Activated CD8-positive, alpha-beta T cell treated with anti-CD3 and anti-CD28 coated beads, Interleukin-2, amount 10 ng/mL, durations not matched to agents 7 days and 5 days (primary cell): ENCODE results near the gene HSP90AB1. TPM values are rescaled to one million over a fixed set of nuclear protein-coding genes. Genes with fewer than 3 reads are reported as not detected.

Experiments
- ATAC-seq: fragments of 150-1000 bp; cut with Tn5 transposase; one replicate; pipeline ENCODE4 v1.10.0; 2021; ENCODE audit warnings: moderate library complexity
- CTCF ChIA-PET: fragments of 350-600 bp; sonication (Branson Sonifier 250); formaldehyde crosslinking; loops from one replicate; lab custom pipeline; 2021; ENCODE audit warnings: antibody characterized with exemption; lab: Charles Lee
- POLR2A ChIA-PET: fragments of 350-600 bp; sonication (Branson Sonifier 250); formaldehyde crosslinking; loops from one replicate; lab custom pipeline; 2021; ENCODE audit warnings: antibody characterized with exemption; lab: Charles Lee
- DNase-seq: peaks from one replicate; pipeline ENCODE4 v3.0.0-alpha.2; 2020
- H3K27ac Mint-ChIP-seq: one replicate; pipeline ENCODE4 v1.8.0; 2021; ENCODE audit warnings: mild to moderate bottlenecking, mixed read lengths
- H3K27me3 Mint-ChIP-seq: one replicate; pipeline ENCODE4 v1.8.0; 2021; ENCODE audit warnings: low read depth, mixed read lengths
- H3K36me3 Mint-ChIP-seq: one replicate; pipeline ENCODE4 v1.8.0; 2021; ENCODE audit warnings: low read depth, mixed read lengths
- H3K4me1 Mint-ChIP-seq: one replicate; pipeline ENCODE4 v1.8.0; 2021; ENCODE audit warnings: low read depth, mixed read lengths
- H3K4me3 Mint-ChIP-seq: one replicate; pipeline ENCODE4 v1.8.0; 2021; ENCODE audit warnings: mild to moderate bottlenecking, mixed read lengths
- H3K9me3 Mint-ChIP-seq: one replicate; pipeline ENCODE4 v1.8.0; 2022; ENCODE audit warnings: mixed read lengths; ENCODE audit not compliant: insufficient read depth
- total RNA-seq, 2 experiments: library from RNA; stranded (reverse); gene quantifications; one replicate each; pipeline ENCODE4 v1.2.3, GENCODE V29; 2021

Gene HSP90AB1
- total RNA-seq, 2 experiments from 2014 or later, result 741 to 755 TPM

DNA sequence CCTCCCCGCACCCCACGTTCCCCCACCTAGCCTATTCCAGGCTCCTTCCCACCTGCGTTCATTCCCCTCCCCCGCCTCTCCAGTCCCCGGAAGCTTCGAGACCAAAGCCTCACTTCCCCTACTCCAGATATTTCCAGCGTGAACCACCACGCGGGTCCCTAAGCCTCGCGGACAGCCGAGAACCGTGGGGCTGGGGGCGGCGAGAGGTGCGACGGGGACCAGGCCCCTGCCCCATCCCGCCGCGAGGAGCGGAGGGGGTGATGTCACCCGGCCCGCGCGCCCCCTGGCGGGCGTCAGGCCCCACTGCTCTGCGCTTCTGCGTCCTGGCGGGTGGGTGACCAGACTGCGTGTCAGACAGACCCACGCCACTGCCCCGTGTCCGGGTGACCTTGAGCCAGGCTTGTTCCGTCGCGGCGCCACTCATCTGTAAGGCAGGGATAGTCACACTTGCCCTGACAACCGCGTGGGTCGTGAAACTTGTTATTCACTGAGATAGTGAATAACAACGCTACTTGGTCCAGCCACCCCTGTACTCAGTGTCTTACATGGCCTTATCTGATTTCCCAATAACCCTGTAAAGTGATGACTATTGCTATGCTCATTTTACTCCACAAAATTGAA is 9.0 kb upstream of the HSP90AB1 start:
- ATAC-seq, result peak; percentile 97
- Mint-ChIP-seq H3K4me3 (peak overlapping the region; percentile 80), H3K36me3 (peaks cover 7% of the 10 kb centered on the region), H3K9me3 (no peaks in the 10 kb centered on the region), H3K4me1 (peaks cover 32% of the 10 kb centered on the region), H3K27ac (peak overlapping the region; percentile 94), H3K27me3 (no peaks in the 10 kb centered on the region)
- DNase-seq, result peak; percentile 81
- ChIA-PET POLR2A (interaction anchor here (0.6 to 5.6 kb wide), 4 partner anchors 9 to 32 kb away, joined by 3 to 54 read pairs (median 4); partner anchors contain the start of genes HSP90AB1 and SLC35B2), CTCF (interaction anchor here (0.6 to 2.8 kb wide), 23 partner anchors 9 to 1183 kb away, joined by 3 to 36 read pairs (median 4); partner anchors contain the start of genes HSP90AB1, MYMX and SLC35B2)

DNA sequence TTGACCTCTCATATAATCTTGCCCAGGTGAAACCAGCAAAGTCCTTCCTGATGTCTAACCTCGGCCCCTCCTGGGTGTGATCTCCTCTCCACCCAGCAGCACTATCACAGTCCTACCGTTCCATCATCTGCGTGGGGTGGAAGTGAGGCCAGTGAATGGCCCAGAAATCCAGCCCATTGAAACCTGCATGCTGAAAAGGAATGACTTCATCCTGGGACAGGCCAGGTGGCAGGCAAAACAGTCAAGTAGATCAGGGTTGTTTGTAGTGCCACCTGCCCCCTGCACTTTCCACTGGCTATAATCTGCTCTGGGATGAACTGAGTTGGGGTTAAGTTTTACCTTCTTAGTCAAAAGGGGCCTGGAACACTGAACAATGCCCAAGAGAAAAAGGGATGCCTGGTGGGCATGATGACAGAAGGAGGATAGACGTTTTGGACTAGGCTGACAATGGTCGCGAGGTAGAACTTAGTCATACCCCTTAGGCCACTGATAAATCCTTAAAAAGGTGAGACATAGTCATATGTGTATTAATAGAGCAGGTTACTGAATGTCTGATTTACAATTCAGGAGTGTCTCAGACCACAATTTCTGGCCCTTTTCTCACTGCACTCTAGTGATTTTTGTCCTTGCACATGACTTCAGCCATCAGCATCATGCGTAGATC is 8.1 kb upstream of the HSP90AB1 start:
- ChIA-PET POLR2A (interaction anchor here (0.6 to 5.6 kb wide), 4 partner anchors 8 to 33 kb away, joined by 3 to 54 read pairs (median 4); partner anchors contain the start of genes HSP90AB1 and SLC35B2), CTCF (interaction anchor here (0.6 to 2.8 kb wide), 4 partner anchors 14 to 66 kb away, joined by 6 to 36 read pairs (median 9); partner anchors contain the start of gene SLC35B2)
- Mint-ChIP-seq H3K4me3 (peak overlapping the region; percentile 80), H3K27me3 (no peaks in the 10 kb centered on the region), H3K36me3 (peaks cover 6% of the 10 kb centered on the region), H3K9me3 (no peaks in the 10 kb centered on the region), H3K27ac (peak overlapping the region; percentile 36), H3K4me1 (peaks cover 23% of the 10 kb centered on the region)
- no peak for DNase-seq
- no peak for ATAC-seq

DNA sequence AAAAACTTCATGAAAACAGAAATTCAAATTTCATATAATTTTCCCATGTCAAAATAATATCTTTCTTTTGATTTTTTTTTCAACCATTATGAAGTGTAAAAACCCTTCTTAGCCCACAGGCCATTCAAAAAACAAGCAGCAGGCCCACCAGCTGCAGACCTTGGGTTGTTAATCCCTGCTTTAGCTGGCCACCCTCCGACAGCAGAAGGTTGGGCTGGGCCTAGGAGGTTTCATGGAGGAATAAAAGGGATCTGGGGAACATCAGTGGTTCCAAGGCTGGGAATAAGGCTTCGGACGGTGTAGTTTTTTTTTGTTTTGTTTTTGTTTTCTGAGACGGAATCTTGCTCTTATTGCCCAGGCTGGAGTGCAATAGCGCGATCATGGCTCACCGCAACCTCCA is 3.6 kb upstream of the HSP90AB1 start:
- POLR2A ChIA-PET, result interaction anchor here (0.8 kb wide), 1 partner anchor 13 kb away, joined by 4 read pairs; the partner anchor contains the start of gene SLC35B2
- CTCF ChIA-PET, result interaction anchor here (4.0 to 8.1 kb wide), 2 partner anchors 9 to 11 kb away, joined by 17 to 75 read pairs; partner anchors contain the start of gene SLC35B2
- H3K4me1 Mint-ChIP-seq, result peaks cover 15% of the 10 kb centered on the region

DNA sequence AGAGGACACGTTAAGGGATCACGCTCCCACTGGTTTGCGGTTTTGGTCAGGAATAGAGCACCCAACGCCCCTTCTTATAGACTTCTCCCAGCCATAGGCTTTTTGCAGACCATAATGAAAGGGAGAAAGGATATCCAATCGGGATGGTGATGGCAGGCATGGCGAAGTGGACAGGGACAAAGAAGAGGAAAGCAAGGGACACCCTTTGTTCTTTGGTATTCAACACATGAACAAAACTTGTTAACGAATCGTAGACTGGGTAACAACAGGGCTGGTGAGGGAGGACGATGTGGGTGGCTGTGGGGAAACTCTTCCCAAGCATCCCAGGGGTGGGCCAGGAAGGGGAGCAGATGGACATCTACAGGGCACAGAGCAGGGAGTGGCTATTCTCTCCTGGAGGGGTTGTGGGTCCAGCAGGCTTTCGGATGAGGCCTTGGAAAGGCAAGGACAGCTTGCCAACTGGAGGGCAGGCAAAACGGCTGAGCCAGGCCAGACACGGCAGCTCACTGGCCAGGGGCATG is 1.4 kb upstream of the HSP90AB1 start:
- ATAC-seq (no peak), DNase-seq (no peak)
- Mint-ChIP-seq H3K9me3 (no peaks in the 10 kb centered on the region), H3K36me3 (peaks cover 34% of the 10 kb centered on the region), H3K27ac (peak overlapping the region; percentile 99), H3K27me3 (no peaks in the 10 kb centered on the region), H3K4me1 (peaks cover 33% of the 10 kb centered on the region), H3K4me3 (peak overlapping the region; percentile 98)
- ChIA-PET CTCF (interaction anchor here (0.7 to 8.1 kb wide), 13 partner anchors 8 to 113 kb away, joined by 3 to 75 read pairs (median 4); partner anchors contain the start of genes SLC29A1 and SLC35B2), POLR2A (interaction anchor here (0.6 to 4.4 kb wide), 6 partner anchors 9 to 59 kb away, joined by 3 to 104 read pairs (median 46); partner anchors contain the start of genes NFKBIE, SLC29A1 and SLC35B2)

More for the DNA sequence above, 3.6 kb upstream of the HSP90AB1 start:
- no peaks in the 10 kb centered on the region for H3K9me3 Mint-ChIP-seq
- ATAC-seq (no peak), DNase-seq (no peak)
- no peaks in the 10 kb centered on the region for H3K27me3 Mint-ChIP-seq
- H3K4me3 Mint-ChIP-seq, result no peak overlapping the region
- H3K36me3 Mint-ChIP-seq, result peaks cover 13% of the 10 kb centered on the region
- no peak overlapping the region for H3K27ac Mint-ChIP-seq

DNA sequence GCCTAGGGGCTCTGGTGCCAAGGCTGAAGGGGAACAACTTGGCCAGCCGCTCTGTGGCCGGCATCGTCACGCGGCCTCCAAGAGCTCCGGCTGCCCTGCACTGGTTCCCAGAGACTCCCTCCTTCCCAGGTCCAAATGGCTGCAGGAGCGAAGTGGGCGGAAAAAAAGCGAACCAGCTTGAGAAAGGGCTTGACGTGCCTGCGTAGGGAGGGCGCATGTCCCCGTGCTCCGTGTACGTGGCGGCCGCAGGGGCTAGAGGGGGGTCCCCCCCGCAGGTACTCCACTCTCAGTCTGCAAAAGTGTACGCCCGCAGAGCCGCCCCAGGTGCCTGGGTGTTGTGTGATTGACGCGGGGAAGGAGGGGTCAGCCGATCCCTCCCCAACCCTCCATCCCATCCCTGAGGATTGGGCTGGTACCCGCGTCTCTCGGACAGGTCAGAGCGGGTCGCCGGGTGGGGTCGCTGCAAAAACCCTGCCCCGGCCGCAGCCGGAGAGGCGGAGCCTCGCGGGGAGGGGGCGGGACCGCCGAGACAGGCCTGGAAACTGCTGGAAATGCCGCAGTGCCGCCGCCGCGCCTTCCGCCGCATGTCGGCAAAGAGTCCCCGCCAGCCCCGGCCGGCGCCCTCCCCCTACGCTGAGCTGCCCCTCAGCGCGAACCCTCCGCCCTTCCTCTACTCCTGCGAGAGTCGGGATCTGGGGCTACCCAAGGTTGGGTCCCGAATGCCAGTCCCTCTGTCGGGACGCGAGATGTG is 814 bp upstream of the HSP90AB1 start:
- H3K27me3 Mint-ChIP-seq, result no peaks in the 10 kb centered on the region
- peak overlapping the region; percentile 99 for H3K27ac Mint-ChIP-seq
- DNase-seq (peak; percentile 86), ATAC-seq (peak; percentile 38)
- peak overlapping the region; percentile 98 for H3K4me3 Mint-ChIP-seq
- POLR2A ChIA-PET, result interaction anchor here (0.5 to 4.4 kb wide), 26 partner anchors 10 to 1317 kb away, joined by 3 to 104 read pairs (median 4); partner anchors contain the start of genes AARS2, CDC5L, CNPY3 and GTPBP2
- CTCF ChIA-PET, result interaction anchor here (0.7 to 8.1 kb wide), 17 partner anchors 9 to 113 kb away, joined by 3 to 75 read pairs (median 5); partner anchors contain the start of genes SLC29A1 and SLC35B2
- H3K4me1 Mint-ChIP-seq, result peaks cover 38% of the 10 kb centered on the region
- peaks cover 41% of the 10 kb centered on the region for H3K36me3 Mint-ChIP-seq
- H3K9me3 Mint-ChIP-seq, result no peaks in the 10 kb centered on the region

GRCh38 chr6:44247338-44248302 is 719 bp downstream of the HSP90AB1 start:
- peaks cover 55% of the 10 kb centered on the region for H3K36me3 Mint-ChIP-seq
- ATAC-seq, result peak; percentile 43
- peak; percentile 87 for DNase-seq
- CTCF ChIA-PET, result interaction anchor here (1.3 to 8.1 kb wide), 9 partner anchors 7 to 75 kb away, joined by 3 to 75 read pairs (median 8); partner anchors contain the start of gene SLC35B2
- H3K27me3 Mint-ChIP-seq, result no peaks in the 10 kb centered on the region
- peak overlapping the region; percentile 98 for H3K4me3 Mint-ChIP-seq
- peaks cover 49% of the 10 kb centered on the region for H3K4me1 Mint-ChIP-seq
- H3K9me3 Mint-ChIP-seq, result no peaks in the 10 kb centered on the region
- peak overlapping the region; percentile 99 for H3K27ac Mint-ChIP-seq
- POLR2A ChIA-PET, result interaction anchor here (0.5 to 4.4 kb wide), 26 partner anchors 8 to 1318 kb away, joined by 3 to 104 read pairs (median 4); partner anchors contain the start of genes CDC5L, CNPY3, GTPBP2 and NFKBIE

DNA sequence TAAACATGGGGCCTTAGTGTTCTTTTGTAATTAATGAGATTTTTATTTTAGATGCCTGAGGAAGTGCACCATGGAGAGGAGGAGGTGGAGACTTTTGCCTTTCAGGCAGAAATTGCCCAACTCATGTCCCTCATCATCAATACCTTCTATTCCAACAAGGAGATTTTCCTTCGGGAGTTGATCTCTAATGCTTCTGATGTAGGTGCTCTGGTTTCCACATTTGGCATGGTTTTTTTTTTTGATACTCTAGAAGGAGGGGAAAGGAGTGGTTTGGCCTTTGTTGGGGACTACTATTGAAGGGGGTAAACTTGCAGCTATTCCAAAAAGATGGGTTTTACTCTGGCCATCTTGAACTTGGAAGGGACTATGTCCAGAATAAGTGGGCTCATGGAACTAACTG is 1.7 kb downstream of the HSP90AB1 start:
- Mint-ChIP-seq H3K27ac (peak overlapping the region; percentile 99), H3K27me3 (no peaks in the 10 kb centered on the region), H3K36me3 (peaks cover 64% of the 10 kb centered on the region), H3K4me1 (peaks cover 57% of the 10 kb centered on the region), H3K4me3 (peak overlapping the region; percentile 98), H3K9me3 (no peaks in the 10 kb centered on the region)
- POLR2A ChIA-PET, result interaction anchor here (1.1 to 4.4 kb wide), 5 partner anchors 7 to 120 kb away, joined by 3 to 104 read pairs (median 54); partner anchors contain the start of genes NFKBIE and SLC35B2
- no peak for DNase-seq
- CTCF ChIA-PET, result interaction anchor here (2.3 to 8.1 kb wide), 2 partner anchors 6 to 20 kb away, joined by 9 to 75 read pairs; partner anchors contain the start of gene SLC35B2
- no peak for ATAC-seq

- POLR2A ChIA-PET, result interaction anchor here (0.8 kb wide), 1 partner anchor 13 kb away, joined by 3 read pairs; no protein-coding TSS in a partner anchor
- peaks cover 70% of the 10 kb centered on the region for H3K36me3 Mint-ChIP-seq
Measured at GRCh38 chr6:44249082-44249748, 2.3 kb downstream of the HSP90AB1 start.

DNA sequence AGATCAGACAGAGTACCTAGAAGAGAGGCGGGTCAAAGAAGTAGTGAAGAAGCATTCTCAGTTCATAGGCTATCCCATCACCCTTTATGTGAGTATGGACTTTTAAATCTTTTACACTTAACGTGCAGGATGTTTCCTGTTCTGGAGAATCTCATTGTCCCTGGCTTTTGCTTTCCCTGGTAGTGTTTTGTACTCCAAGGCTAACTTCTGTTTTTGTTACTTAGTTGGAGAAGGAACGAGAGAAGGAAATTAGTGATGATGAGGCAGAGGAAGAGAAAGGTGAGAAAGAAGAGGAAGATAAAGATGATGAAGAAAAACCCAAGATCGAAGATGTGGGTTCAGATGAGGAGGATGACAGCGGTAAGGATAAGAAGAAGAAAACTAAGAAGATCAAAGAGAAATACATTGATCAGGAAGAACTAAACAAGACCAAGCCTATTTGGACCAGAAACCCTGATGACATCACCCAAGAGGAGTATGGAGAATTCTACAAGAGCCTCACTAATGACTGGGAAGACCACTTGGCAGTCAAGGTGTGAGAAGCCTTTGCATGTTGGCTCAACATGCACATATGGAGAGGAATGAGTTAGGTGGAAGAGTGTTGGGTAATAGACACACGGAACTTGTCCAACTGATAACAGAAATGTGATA is 3.3 kb downstream of the HSP90AB1 start:
- no peaks in the 10 kb centered on the region for H3K27me3 Mint-ChIP-seq
- no peak for ATAC-seq

More at GRCh38 chr6:44249082-44249748, 2.3 kb downstream of the HSP90AB1 start:
- CTCF ChIA-PET, result interaction anchor here (8.1 kb wide), 1 partner anchor 6 kb away, joined by 75 read pairs; the partner anchor contains the start of gene SLC35B2
- Mint-ChIP-seq H3K4me1 (peaks cover 62% of the 10 kb centered on the region), H3K27me3 (no peaks in the 10 kb centered on the region), H3K9me3 (no peaks in the 10 kb centered on the region), H3K4me3 (peak overlapping the region; percentile 98), H3K27ac (peak overlapping the region; percentile 99)
- no peak for ATAC-seq
- no peak for DNase-seq

More for the DNA sequence above, 3.3 kb downstream of the HSP90AB1 start:
- CTCF ChIA-PET, result no interaction called here
- peaks cover 68% of the 10 kb centered on the region for H3K4me1 Mint-ChIP-seq
- no peaks in the 10 kb centered on the region for H3K9me3 Mint-ChIP-seq
- peaks cover 78% of the 10 kb centered on the region for H3K36me3 Mint-ChIP-seq
- POLR2A ChIA-PET, result interaction anchor here (1.3 kb wide), 1 partner anchor 12 kb away, joined by 4 read pairs; no protein-coding TSS in a partner anchor
- H3K27ac Mint-ChIP-seq, result peak overlapping the region; percentile 6
- DNase-seq, result no peak
- H3K4me3 Mint-ChIP-seq, result peak overlapping the region; percentile 98
